HCT116 (cell line): ENCODE measurements around the gene SORCS2. TPM values are rescaled to one million over a fixed set of nuclear protein-coding genes. Genes with fewer than 3 reads are reported as not detected.

Experiments used
- ATAC-seq: fragments of 200-7000 bp; cut with Tn5 transposase; 2 replicates; pipeline ENCODE4 v1.9.1; 2020; ENCODE audit warnings: mild to moderate bottlenecking, moderate library complexity
- BruUV-seq: library from RNA; stranded (reverse); fragments of 400-500 nt; replicated peaks from 2 replicates; lab custom pipeline; 2021; lab: Mats Ljungman, UMichigan
- CTCF ChIA-PET: fragments of 300-600 bp; sonication (Branson Sonifier 250); formaldehyde crosslinking; loops from one replicate; lab custom pipeline; 2021; ENCODE audit warnings: antibody characterized with exemption; lab: Charles Lee
- POLR2A ChIA-PET: fragments of 300-600, 350-600 bp; sonication (Branson Sonifier 250); formaldehyde crosslinking; loops from one replicate; lab custom pipeline; 2021; ENCODE audit warnings: antibody characterized with exemption; lab: Charles Lee
- RAD21 ChIA-PET, 2 experiments: fragments of 300-600 bp; sonication (Branson Sonifier 250); formaldehyde crosslinking; loops; one replicate each; lab custom pipeline; 2023; ENCODE audit warnings: low total read pairs in 2 of 2; ENCODE audit not compliant: uncharacterized antibody in 2 of 2, unreplicated experiment in 2 of 2, low non-redundant PET in 1 of 2; lab: Charles Lee
- DNase-seq: peaks from one replicate; pipeline ENCODE4 v3.0.0-alpha.2; 2010; ENCODE audit warnings: low read depth, low spot score
- H2AFZ ChIP-seq: fragments of 200-600 bp; shearing (Covaris generic), sonication (generic); 2 replicates; pipeline ENCODE4 v1.6.1; 2017; ENCODE audit warnings: low read depth, mixed run types, mixed read lengths, antibody characterized with exemption, low read length; ENCODE audit not compliant: poor library complexity, severe bottlenecking
- H3K27ac ChIP-seq: 2 replicates; pipeline ENCODE4 v1.5.1; 2012; ENCODE audit warnings: low read depth, low read length
- H3K27me3 ChIP-seq: fragments of 200-600 bp; sonication (generic); 2 replicates; pipeline ENCODE4 v1.6.1; 2016; ENCODE audit warnings: mixed run types, low read length, mixed read lengths; ENCODE audit not compliant: insufficient read depth
- H3K36me3 ChIP-seq, 2 experiments: fragments of 200-500 bp in 1 of 2; fragments of 200-600 bp in 1 of 2; sonication (Bioruptor generic) in 1 of 2; sonication (generic) in 1 of 2; 2 replicates each; pipeline versions ENCODE4 v1.5.1 to v1.6.1; 2014 to 2016; ENCODE audit warnings: low read length in 2 of 2, inconsistent platforms in 1 of 2, mixed read lengths in 1 of 2, mixed run types in 1 of 2; ENCODE audit not compliant: insufficient read depth in 2 of 2, control insufficient read depth in 1 of 2
- H3K4me1 ChIP-seq, 2 experiments: fragments of 200-600 bp in 1 of 2; sonication (generic) in 1 of 2; 2 replicates each; pipeline versions ENCODE4 v1.5.1 to v1.6.1; 2012 to 2017; ENCODE audit warnings: low read length in 2 of 2, inconsistent platforms in 1 of 2, mild to moderate bottlenecking in 1 of 2, mixed read lengths in 1 of 2, mixed run types in 1 of 2, moderate library complexity in 1 of 2; ENCODE audit not compliant: insufficient read depth in 2 of 2, control insufficient read depth in 1 of 2
- H3K4me2 ChIP-seq: fragments of 200-600 bp; sonication (generic); 2 replicates; pipeline ENCODE4 v1.6.1; 2017; ENCODE audit warnings: mixed run types, low read length, mixed read lengths
- H3K4me3 ChIP-seq, 2 experiments: fragments of 200-600 bp in 1 of 2; sonication (generic) in 1 of 2; replicated peaks in 1 of 2; 2 replicates each; pipeline ENCODE4 v1.5.1; 2011 to 2016; ENCODE audit warnings: low read length in 2 of 2, control low read depth in 1 of 2, low read depth in 1 of 2, mild to moderate bottlenecking in 1 of 2, mixed read lengths in 1 of 2, mixed run types in 1 of 2
- H3K79me2 ChIP-seq: fragments of 200-600 bp; sonication (generic); 2 replicates; pipeline ENCODE4 v1.6.1; 2017; ENCODE audit warnings: mild to moderate bottlenecking, mixed run types, low read length, moderate library complexity, mixed read lengths; ENCODE audit not compliant: insufficient read depth
- H3K9ac ChIP-seq: fragments of 200-600 bp; sonication (generic); 2 replicates; pipeline ENCODE4 v1.6.1; 2016; ENCODE audit warnings: low read length, mixed read lengths
- H3K9me2 ChIP-seq: fragments of 200-600 bp; sonication (generic), shearing (Covaris generic); 2 replicates; pipeline ENCODE4 v1.6.1; 2017; ENCODE audit warnings: mixed run types, mild to moderate bottlenecking, moderate library complexity; ENCODE audit not compliant: insufficient read depth
- H3K9me3 ChIP-seq, 2 experiments: fragments of 200-500 bp in 1 of 2; fragments of 200-600 bp in 1 of 2; sonication (Bioruptor generic) in 1 of 2; sonication (generic) in 1 of 2; 2 replicates each; pipeline ENCODE4 v1.6.1; 2014 to 2017; ENCODE audit warnings: low read length in 2 of 2, mixed read lengths in 2 of 2, inconsistent platforms in 1 of 2, low read depth in 1 of 2, mild to moderate bottlenecking in 1 of 2, mixed run types in 1 of 2, moderate library complexity in 1 of 2; ENCODE audit not compliant: control insufficient read depth in 1 of 2, insufficient read depth in 1 of 2
- H4K20me1 ChIP-seq: fragments of 200-600 bp; sonication (generic), shearing (Covaris generic); 2 replicates; pipeline ENCODE4 v1.6.1; 2017; ENCODE audit warnings: mixed run types, mild to moderate bottlenecking, moderate library complexity; ENCODE audit not compliant: insufficient read depth
- CBX3 ChIP-seq: IDR thresholded peaks from 2 replicates; pipeline ENCODE4 v1.6.1; 2012; ENCODE audit warnings: low read depth
- CEBPB ChIP-seq: IDR thresholded peaks from 2 replicates; pipeline ENCODE4 v1.6.1; 2012; ENCODE audit warnings: low read depth
- ELF1 ChIP-seq: IDR thresholded peaks from 2 replicates; pipeline ENCODE4 v1.6.1; 2012; ENCODE audit warnings: low read depth, borderline replicate concordance
- EZH2 ChIP-seq: fragments of 200-600 bp; sonication (generic); IDR thresholded peaks from 2 replicates; pipeline ENCODE4 v1.6.1; 2017; ENCODE audit warnings: antibody characterized with exemption, mixed run types
- EZH2phosphoT487 ChIP-seq: fragments of 200-600 bp; IDR thresholded peaks from 2 replicates; pipeline ENCODE4 v1.6.1; 2018; ENCODE audit warnings: antibody characterized with exemption, borderline replicate concordance
- FOSL1 ChIP-seq: IDR thresholded peaks from 2 replicates; pipeline ENCODE4 v1.6.1; 2012; ENCODE audit warnings: low read depth
- JUND ChIP-seq: IDR thresholded peaks from 2 replicates; pipeline ENCODE4 v1.6.1; 2012
- MAX ChIP-seq: IDR thresholded peaks from 2 replicates; pipeline ENCODE4 v1.6.1; 2012
- POLR2A ChIP-seq: IDR thresholded peaks from 2 replicates; pipeline ENCODE4 v1.7.0; 2011; ENCODE audit warnings: borderline replicate concordance; ENCODE audit not compliant: insufficient read depth, insufficient read length; ENCODE audit errors: extremely low read depth
- POLR2AphosphoS5 ChIP-seq: IDR thresholded peaks from 2 replicates; pipeline ENCODE4 v1.6.1; 2011; ENCODE audit warnings: mild to moderate bottlenecking, low read depth, low read length, moderate library complexity
- SIN3A ChIP-seq: IDR thresholded peaks from 2 replicates; pipeline ENCODE4 v1.6.1; 2012; ENCODE audit warnings: low read depth
- YY1 ChIP-seq: IDR thresholded peaks from 2 replicates; pipeline ENCODE4 v1.6.1; 2011; ENCODE audit warnings: low read length, low read depth, moderate library complexity, mild to moderate bottlenecking; ENCODE audit not compliant: insufficient replicate concordance; ENCODE audit errors: extremely low read depth
- ZBTB33 ChIP-seq: IDR thresholded peaks from 2 replicates; pipeline ENCODE4 v1.6.1; 2011; ENCODE audit warnings: mild to moderate bottlenecking, low read length, moderate library complexity; ENCODE audit not compliant: insufficient replicate concordance; ENCODE audit errors: extremely low read depth
- intact Hi-C: fragments of 100-400 bp; cut with micrococcal nuclease; formaldehyde crosslinking; loops from 2 replicates; pipeline ENCODE4 v1.10.0; 2022
- total RNA-seq: library from RNA; stranded (reverse); gene quantifications from one replicate; pipeline ENCODE4 v1.2.1, GENCODE V29; 2021; ENCODE audit not compliant: unreplicated experiment
- TF ChIP-seq, protein P1 (sequence below): IDR thresholded peaks from 2 replicates; pipeline ENCODE4 v1.6.1; 2012
- TF ChIP-seq, protein P2 (sequence below), 3 experiments: fragments of 200-600 bp in 1 of 3; sonication (generic) in 1 of 3; IDR thresholded peaks in 2 of 3; conservative IDR thresholded peaks in 1 of 3; 2 replicates each; pipeline ENCODE4 v1.5.1; 2012 to 2017; ENCODE audit warnings: low read depth in 2 of 3, low read length in 2 of 3, antibody characterized with exemption in 1 of 3, borderline replicate concordance in 1 of 3, control low read depth in 1 of 3, mild to moderate bottlenecking in 1 of 3, mixed read lengths in 1 of 3, mixed run types in 1 of 3, moderate library complexity in 1 of 3; ENCODE audit not compliant: insufficient read depth in 1 of 3

The SORCS2 gene
- total RNA-seq, 1 experiment from 2014 or later, result 0.37 TPM

DNA sequence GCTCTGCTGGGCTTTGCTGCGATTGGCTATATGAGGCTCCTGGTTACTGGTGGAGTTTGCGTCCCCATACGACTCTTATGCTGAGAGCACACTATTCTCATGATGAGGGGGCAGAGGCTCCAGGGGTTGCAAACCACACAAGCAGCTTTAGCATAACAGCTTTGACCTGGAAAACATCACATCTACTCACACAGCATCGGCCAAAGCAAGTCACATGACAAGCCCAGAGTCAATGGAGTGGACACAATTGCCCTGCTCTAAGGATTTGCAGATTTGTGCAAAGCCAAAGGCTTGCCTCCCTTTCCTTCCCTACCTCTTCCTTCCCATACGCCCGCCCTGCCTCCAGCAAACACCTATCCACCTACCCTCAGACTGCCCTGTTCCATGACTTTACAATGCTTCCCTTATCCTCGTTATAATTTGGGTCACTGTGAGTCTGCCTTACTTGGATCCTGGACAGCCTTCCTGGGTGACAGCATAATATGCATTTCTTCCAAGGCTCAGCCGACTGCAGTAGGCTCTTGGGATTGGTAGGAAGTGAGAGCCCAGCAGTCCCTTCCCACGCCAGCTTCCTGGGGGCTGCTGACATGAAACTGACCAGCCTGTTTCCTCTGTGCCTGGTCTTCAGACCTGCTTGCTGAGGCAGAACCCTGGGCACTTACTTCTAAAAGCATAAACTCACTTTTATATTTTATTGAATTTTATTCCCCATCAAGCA, 450.6 kb downstream of the SORCS2 start:
- no peaks in the 10 kb centered on the region for H3K9me2 ChIP-seq
- RAD21 ChIA-PET, result no interaction called here
- H3K9me3 ChIP-seq, result no peaks in the 10 kb centered on the region; a peak in 1 of 4 replicates
- no peaks in the 10 kb centered on the region for H3K79me2 ChIP-seq
- no peaks in the 10 kb centered on the region for H4K20me1 ChIP-seq
- TF ChIP-seq POLR2AphosphoS5 (no peak), CBX3 (no peak), ZBTB33 (no peak), SIN3A (no peak), CEBPB (no peak), MAX (no peak), ELF1 (no peak), EZH2 (no peak), YY1 (no peak), JUND (no peak), FOSL1 (no peak), EZH2phosphoT487 (no peak), POLR2A (no peak)
- TF ChIP-seq, protein P1, sequence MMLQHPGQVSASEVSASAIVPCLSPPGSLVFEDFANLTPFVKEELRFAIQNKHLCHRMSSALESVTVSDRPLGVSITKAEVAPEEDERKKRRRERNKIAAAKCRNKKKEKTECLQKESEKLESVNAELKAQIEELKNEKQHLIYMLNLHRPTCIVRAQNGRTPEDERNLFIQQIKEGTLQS, result no peak
- TF ChIP-seq, protein P2, sequence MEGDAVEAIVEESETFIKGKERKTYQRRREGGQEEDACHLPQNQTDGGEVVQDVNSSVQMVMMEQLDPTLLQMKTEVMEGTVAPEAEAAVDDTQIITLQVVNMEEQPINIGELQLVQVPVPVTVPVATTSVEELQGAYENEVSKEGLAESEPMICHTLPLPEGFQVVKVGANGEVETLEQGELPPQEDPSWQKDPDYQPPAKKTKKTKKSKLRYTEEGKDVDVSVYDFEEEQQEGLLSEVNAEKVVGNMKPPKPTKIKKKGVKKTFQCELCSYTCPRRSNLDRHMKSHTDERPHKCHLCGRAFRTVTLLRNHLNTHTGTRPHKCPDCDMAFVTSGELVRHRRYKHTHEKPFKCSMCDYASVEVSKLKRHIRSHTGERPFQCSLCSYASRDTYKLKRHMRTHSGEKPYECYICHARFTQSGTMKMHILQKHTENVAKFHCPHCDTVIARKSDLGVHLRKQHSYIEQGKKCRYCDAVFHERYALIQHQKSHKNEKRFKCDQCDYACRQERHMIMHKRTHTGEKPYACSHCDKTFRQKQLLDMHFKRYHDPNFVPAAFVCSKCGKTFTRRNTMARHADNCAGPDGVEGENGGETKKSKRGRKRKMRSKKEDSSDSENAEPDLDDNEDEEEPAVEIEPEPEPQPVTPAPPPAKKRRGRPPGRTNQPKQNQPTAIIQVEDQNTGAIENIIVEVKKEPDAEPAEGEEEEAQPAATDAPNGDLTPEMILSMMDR (IDR thresholded peaks at IDR 0.05 in 2 of 3, conservative IDR thresholded peaks at IDR 0.05 in 1 of 3; ENCODE audit: borderline replicate concordance in 1 of 3, insufficient read depth in 1 of 3, low read depth in 2 of 3, low read length in 2 of 3), result no peak
- DNase-seq (no peak), ATAC-seq (no peak)
- H3K9ac ChIP-seq, result no peak overlapping the region
- H2AFZ ChIP-seq, result no peak overlapping the region
- H3K4me1 ChIP-seq, result peaks cover 0 to under 1% of the 10 kb centered on the region in 2 experiments; a peak in 1 of 4 replicates
- POLR2A ChIA-PET, result no interaction called here
- no peak overlapping the region for H3K27ac ChIP-seq
- H3K4me3 ChIP-seq, result no peak overlapping the region
- CTCF ChIA-PET, result no interaction called here
- H3K36me3 ChIP-seq, result no peaks in the 10 kb centered on the region
- peaks cover 17% of the 10 kb centered on the region; the same call in 1 of the 2 replicates for H3K27me3 ChIP-seq
- H3K4me2 ChIP-seq, result no peak overlapping the region
- intact Hi-C loops, result no loop called here
- no TSS peak for BruUV-seq
